Nephron progenitor cell (in vitro differentiated cells): ENCODE data around the gene HHATL.

Source experiments
- DNase-seq: peaks from one replicate; pipeline ENCODE4 v3.0.0; 2021
- H3K27ac Mint-ChIP-seq: 2 replicates; pipeline ENCODE4 v1.8.0; 2021; ENCODE audit warnings: mild to moderate bottlenecking, moderate library complexity, mixed read lengths
- H3K27me3 Mint-ChIP-seq: 2 replicates; pipeline ENCODE4 v1.8.0; 2021; ENCODE audit warnings: mild to moderate bottlenecking, low read depth, mixed read lengths; ENCODE audit not compliant: poor library complexity
- H3K36me3 Mint-ChIP-seq: 2 replicates; pipeline ENCODE4 v1.8.0; 2021; ENCODE audit warnings: low read depth, mixed read lengths
- H3K4me1 Mint-ChIP-seq: 2 replicates; pipeline ENCODE4 v1.8.0; 2021; ENCODE audit warnings: mixed read lengths
- H3K4me3 Mint-ChIP-seq: 2 replicates; pipeline ENCODE4 v1.8.0; 2021; ENCODE audit warnings: mild to moderate bottlenecking, moderate library complexity, mixed read lengths
- H3K9me3 Mint-ChIP-seq: 2 replicates; pipeline ENCODE4 v1.8.0; 2021; ENCODE audit warnings: mild to moderate bottlenecking, moderate library complexity, mixed read lengths
- CTCF ChIP-seq: fragments of 200-600 bp; sonication (generic); IDR thresholded peaks from 2 replicates; pipeline ENCODE4 v1.5.0; 2021; ENCODE audit warnings: antibody characterized with exemption

Gene HHATL

GRCh38 chr3:42742688-42743087, 40.1 kb upstream of the HHATL start:
- no peaks in the 10 kb centered on the region for H3K36me3 Mint-ChIP-seq
- no peak overlapping the region for H3K4me3 Mint-ChIP-seq
- DNase-seq = no peak
- TF ChIP-seq CTCF = no peak
- peaks cover 27% of the 10 kb centered on the region for H3K4me1 Mint-ChIP-seq
- peaks cover 15% of the 10 kb centered on the region for H3K27me3 Mint-ChIP-seq
- H3K27ac Mint-ChIP-seq = no peak overlapping the region
- peaks cover 7% of the 10 kb centered on the region for H3K9me3 Mint-ChIP-seq

GRCh38 chr3:42742259-42742658, 39.7 kb upstream of the HHATL start:
- H3K27me3 Mint-ChIP-seq = peaks cover 15% of the 10 kb centered on the region
- peaks cover 7% of the 10 kb centered on the region for H3K9me3 Mint-ChIP-seq
- H3K27ac Mint-ChIP-seq = no peak overlapping the region
- H3K4me3 Mint-ChIP-seq = no peak overlapping the region
- DNase-seq = no peak
- no peaks in the 10 kb centered on the region for H3K36me3 Mint-ChIP-seq
- H3K4me1 Mint-ChIP-seq = peaks cover 27% of the 10 kb centered on the region
- TF ChIP-seq CTCF = no peak

GRCh38 chr3:42741796-42742195, 39.2 kb upstream of the HHATL start:
- peaks cover 15% of the 10 kb centered on the region for H3K27me3 Mint-ChIP-seq
- H3K9me3 Mint-ChIP-seq = peaks cover 7% of the 10 kb centered on the region
- peaks cover 25% of the 10 kb centered on the region for H3K4me1 Mint-ChIP-seq
- H3K36me3 Mint-ChIP-seq = no peaks in the 10 kb centered on the region
- H3K27ac Mint-ChIP-seq = no peak overlapping the region
- no peak for TF ChIP-seq CTCF
- no peak for DNase-seq
- H3K4me3 Mint-ChIP-seq = no peak overlapping the region

- DNase-seq = peak; percentile 19
- no peak overlapping the region for H3K27ac Mint-ChIP-seq
- peaks cover 16% of the 10 kb centered on the region for H3K4me1 Mint-ChIP-seq
- no peak overlapping the region for H3K4me3 Mint-ChIP-seq
- H3K9me3 Mint-ChIP-seq = peaks cover 7% of the 10 kb centered on the region
- TF ChIP-seq CTCF = no peak
- H3K36me3 Mint-ChIP-seq = no peaks in the 10 kb centered on the region
- peaks cover 17% of the 10 kb centered on the region for H3K27me3 Mint-ChIP-seq
Observed at GRCh38 chr3:42739401-42740158, 37.0 kb upstream of the HHATL start.

GRCh38 chr3:42736531-42736930, 33.9 kb upstream of the HHATL start:
- peaks cover 20% of the 10 kb centered on the region for H3K4me1 Mint-ChIP-seq
- no peak for DNase-seq
- H3K9me3 Mint-ChIP-seq = peaks cover 7% of the 10 kb centered on the region
- peaks cover 16% of the 10 kb centered on the region for H3K27me3 Mint-ChIP-seq
- no peak overlapping the region for H3K27ac Mint-ChIP-seq
- no peaks in the 10 kb centered on the region for H3K36me3 Mint-ChIP-seq
- H3K4me3 Mint-ChIP-seq = no peak overlapping the region
- TF ChIP-seq CTCF = no peak

GRCh38 chr3:42736081-42736480, 33.5 kb upstream of the HHATL start:
- Mint-ChIP-seq H3K4me3 (no peak overlapping the region), H3K27ac (no peak overlapping the region), H3K9me3 (peaks cover 7% of the 10 kb centered on the region), H3K27me3 (peaks cover 16% of the 10 kb centered on the region), H3K4me1 (peaks cover 20% of the 10 kb centered on the region), H3K36me3 (no peaks in the 10 kb centered on the region)
- TF ChIP-seq CTCF = no peak
- DNase-seq = no peak
